CD4-positive, alpha-beta T cell treated with Interleukin-15 for 4 hours (primary cell): ENCODE data around the gene GATB.

Experiments used
- DNase-seq: peaks from one replicate; pipeline ENCODE4 v3.0.0-alpha.2; 2020; ENCODE audit warnings: low spot score

Gene GATB, protein sequence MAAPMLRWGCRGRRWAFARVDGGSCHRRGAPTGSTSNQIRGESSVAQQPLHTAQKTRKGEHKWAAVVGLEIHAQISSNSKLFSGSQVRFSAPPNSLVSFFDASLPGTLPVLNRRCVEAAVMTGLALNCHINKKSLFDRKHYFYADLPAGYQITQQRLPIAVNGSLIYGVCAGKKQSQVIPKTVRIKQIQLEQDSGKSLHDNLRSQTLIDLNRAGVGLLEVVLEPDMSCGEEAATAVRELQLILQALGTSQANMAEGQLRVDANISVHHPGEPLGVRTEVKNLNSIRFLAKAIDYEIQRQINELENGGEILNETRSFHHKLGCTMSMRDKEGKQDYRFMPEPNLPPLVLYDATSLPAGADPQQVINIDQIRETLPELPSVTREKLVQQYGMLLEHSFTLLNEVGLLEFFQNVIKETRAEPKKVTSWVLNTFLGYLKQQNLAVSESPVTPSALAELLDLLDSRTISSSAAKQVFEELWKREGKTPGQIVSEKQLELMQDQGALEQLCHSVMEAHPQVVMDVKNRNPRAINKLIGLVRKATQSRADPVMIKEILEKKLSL

DNA sequence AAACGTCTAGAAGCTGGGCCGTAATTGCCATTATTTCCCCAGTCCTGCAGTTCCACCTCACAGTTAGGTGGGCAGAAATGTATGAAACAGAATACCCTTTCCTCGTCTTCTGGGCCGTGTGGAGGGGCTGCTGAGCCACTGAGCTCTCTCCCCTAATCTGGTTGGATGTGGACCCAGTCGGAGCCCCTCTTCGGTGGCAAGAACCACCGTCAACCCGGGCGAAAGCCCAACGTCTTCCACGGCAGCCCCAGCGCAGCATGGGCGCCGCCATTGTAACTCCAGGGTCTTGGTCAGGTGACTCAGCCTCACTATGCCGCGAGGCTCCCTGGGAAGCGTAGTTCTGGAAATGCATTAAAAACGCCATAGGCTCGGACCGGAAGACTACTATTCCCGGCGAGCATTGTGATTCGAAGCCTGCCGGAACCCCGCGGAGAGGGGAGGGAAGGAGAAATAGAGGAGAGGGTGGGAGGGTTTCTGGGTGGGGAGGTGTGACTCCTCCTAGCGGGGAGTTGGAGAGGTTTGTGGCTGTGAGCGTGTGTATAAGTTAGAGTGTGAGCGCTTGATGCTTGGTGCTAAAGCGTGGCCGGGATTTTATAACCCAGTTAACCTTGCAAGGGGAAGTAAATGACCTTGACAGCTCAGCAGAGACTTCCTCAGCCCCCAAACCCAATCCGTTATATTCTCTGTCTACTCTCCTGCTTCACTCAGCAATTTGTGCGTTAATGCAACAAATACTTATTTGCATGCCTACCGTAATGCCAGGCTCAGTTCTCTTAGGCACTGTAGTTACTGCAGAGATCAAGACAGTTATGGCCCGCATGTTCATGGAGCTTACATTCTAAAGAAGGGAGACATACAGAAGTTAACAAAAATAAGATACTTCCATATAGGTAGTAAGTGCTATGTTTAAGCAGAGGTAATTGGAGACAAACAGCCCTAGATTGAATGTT, at the start of gene GATB:
Gene GATB, minus strand, starts transcription at position 296 of the 950 bp plus-strand sequence. Its CDS starts 25 bp downstream, at position 271.
- DNase-seq = peak; percentile 96

DNA sequence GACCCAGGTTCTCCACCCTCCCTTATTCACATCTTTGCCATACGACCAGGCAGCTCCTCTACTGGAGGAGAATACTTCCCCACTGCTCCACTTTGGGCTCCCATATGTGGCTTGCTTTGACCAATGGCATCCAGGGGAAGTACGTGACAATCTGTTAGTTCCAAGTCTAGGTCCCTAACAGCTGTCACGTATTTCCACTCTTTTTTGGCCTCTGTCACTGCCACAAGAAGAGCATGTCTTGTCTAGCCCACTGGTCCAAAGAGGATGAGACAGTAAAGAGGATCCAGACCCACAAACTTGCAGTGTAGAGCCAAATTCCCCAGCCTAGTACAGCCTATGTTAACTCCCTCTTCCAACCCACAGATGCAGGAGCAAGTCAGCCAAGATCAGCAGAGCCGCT, 49.7 kb upstream of the GATB start:
- no peak for DNase-seq

DNA sequence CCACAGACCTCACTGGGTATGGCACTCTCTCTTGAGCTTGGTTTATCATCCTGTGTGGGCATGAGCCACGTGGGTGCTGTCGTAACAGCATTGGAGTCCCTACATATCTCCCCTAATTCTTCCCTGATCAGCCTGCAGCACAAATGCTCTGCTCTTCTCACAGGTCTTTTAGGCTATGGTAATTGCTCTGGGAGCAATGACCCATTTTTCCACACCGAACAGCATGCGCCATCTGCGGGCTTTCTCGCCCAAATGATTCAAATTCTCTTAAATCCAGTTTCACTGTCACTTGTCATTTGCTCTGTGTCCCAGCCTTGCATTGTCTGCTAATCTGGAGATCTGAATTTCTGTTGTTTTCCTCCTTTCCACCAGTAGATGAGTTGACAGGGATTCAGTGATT, 48.9 kb upstream of the GATB start:
- no peak for DNase-seq

DNA sequence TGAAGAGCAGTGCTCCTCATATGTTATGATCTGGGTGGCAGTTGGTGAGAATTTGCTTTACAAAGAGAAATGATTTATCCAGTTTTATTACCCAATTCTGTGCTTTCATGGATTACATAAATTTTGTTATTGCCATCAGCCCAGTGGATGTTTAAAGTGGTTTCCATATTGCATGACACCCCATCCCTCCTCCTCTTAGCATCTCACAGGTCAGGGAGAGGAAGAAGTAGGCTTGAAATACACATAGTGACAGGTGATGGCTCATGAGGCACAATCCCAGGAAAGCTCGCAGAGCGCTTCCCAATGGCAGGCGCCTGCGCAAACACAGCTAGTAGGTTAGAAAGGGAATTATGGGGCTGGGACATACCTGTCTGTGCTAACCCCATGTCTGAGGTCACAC, 47.7 kb upstream of the GATB start:
- DNase-seq = no peak

DNA sequence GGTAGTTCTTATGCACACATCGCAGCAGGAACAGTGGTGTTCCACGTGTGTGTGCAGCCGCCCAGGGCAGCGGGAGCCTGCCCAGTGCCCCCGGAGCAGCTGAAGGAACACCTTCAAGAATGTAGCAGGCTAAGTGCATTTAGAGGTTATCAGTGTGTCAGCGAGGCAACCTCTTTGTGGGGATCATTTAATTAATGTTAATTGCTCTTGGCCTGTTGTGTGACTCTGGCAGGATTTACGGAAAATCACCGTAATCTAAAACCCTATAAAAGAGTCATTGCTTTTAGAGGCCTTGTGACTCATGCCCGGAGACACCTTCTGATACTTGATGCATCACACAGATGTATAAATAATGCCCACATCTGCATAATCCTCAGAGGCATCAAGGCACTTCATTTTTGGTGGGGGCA, 47.3 kb upstream of the GATB start:
- DNase-seq = no peak

DNA sequence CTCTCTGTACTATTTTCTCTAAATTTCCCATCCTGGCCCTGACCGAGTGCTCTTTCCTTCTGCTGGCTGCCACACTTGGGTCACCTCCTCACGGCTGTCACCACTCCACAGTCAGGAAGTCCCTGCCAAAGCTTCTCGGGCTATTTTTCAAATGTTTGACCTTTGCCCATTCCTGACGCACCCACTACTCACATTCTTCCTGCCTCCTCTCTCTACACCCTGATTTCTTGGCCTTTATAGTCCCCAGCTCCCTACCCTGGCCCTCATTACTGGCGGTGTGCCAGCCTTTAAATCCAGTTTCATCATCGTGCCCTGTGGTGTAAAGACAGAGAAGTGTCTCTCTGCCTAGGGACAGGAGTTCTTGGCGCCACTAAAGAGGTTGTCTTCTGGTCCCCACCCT, 46.4 kb upstream of the GATB start:
- no peak for DNase-seq

DNA sequence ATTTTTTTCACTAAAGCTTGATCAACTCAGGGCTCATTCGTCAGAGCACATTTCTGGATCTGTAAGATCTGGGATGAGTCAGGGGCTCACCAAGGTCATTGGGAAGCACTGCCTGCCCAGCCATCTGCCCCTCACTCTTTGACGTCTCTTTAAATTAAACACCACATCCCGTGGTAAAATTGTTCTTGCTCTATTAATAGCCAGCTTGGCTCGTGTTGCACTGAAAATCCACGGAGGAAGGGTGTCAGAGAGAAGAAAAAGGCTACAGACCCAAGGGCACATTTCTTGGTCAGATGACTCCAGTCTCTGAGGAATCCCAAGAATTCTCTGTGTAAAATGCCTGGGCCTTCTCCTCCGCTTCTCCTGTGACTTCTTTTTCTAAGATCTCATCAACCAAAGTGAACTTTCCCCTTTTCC, 45.7 kb upstream of the GATB start:
- no peak for DNase-seq

DNA sequence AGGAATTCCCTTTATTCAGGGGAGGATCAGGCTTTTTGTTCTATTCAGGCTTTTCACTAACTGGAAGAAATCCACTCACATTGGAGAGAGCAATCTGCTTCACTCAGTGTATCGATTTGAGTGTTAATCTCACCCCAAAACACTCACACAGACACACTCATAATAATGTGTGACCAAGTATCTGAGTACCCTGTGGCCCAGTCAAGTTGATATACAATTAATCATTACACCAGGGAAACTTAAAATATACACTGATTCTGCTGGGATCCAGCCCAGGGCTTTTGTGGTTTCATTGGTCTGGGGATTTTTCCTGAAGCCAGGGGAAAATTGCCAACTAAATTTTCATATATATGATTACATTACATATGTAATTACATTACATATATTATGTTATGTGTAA, 44.0 kb upstream of the GATB start:
- DNase-seq = no peak

DNA sequence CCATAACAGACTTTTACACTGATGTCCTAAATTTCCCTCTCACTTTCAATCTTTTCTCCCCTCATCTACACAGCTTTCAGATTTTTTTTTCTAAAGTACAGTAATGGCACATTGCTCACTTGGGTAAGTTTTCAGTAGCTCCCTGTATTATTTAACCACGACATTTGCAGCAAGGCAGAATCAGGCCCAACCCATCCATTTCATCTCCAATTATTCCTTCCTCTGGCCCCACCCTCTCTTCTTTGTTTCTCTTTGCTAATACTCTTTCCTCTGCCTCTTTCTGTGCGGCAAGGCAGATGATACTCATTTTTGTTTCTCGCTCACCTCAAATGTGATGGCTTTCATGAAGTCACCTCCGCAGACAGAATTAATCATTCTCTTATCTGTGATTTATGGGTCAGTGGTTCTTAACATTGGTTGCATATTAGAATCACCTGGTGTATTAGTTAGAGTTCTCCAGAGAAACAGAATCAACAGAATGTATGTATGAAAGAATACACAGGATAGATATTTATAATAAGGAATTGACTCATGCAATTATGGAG, 43.4 kb upstream of the GATB start:
- DNase-seq = no peak

DNA sequence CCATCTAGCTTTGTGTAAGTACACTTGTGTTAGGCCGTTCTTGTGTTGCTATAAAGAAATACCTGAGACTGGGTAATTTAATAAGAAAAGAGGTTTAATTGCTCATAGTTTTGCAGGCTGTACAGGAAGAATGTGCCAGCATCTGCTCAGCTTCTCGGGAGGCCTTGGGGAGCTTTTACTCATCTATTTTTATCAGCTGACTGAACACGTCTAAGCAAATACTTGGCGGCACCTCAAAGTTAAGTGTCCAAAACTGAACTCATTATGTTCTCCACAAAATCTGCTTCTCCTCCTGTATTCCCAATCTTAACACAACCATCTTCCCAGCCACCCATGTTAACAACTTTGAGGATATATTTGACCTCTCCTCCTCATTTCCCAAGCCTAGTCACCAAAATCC, 42.4 kb upstream of the GATB start:
- no peak for DNase-seq

DNA sequence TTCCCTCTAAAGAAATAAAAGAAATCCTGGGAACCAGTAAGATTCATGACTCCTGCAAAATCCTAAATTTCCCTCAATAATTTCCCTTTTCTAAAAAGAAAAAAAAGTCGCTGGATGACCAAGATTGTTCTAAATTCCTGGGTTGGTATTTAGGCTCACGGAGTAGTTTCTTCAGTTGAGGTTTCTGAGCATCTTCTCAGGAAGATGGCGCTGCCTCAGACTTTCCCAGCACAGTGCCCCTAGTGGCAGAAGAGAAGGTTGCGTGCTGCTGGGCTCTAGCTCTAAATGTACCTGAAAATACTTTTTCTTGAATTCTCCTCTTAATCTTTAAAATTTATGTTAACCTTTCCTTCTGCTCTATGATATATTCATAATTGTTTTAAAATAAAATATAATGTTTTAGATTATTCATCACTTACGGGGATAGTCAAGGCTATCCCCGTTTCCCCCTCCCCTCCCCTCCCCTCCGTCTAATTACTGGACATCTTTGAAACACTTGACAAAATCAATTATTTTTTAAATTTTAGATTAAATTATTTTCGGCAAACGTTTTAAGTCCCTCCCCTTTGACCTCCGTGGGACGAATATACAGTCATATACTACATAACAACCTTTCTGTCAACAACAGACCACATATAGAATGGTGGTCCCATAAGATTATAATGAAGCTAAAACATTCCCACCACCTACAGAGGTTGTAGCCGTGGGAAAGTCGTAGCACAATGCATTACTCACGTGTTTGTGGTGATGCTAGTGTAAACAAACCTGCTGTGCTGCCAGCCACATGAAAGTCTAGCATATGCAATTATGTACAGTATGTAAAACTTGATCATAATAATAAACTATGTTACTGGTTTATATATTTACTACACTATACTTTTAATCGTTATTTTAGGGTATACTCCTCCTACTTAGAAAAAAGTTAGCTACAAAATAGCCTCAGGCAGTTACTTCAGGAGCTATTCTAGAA, 41.0 kb upstream of the GATB start:
- peak; percentile 67 for DNase-seq

DNA sequence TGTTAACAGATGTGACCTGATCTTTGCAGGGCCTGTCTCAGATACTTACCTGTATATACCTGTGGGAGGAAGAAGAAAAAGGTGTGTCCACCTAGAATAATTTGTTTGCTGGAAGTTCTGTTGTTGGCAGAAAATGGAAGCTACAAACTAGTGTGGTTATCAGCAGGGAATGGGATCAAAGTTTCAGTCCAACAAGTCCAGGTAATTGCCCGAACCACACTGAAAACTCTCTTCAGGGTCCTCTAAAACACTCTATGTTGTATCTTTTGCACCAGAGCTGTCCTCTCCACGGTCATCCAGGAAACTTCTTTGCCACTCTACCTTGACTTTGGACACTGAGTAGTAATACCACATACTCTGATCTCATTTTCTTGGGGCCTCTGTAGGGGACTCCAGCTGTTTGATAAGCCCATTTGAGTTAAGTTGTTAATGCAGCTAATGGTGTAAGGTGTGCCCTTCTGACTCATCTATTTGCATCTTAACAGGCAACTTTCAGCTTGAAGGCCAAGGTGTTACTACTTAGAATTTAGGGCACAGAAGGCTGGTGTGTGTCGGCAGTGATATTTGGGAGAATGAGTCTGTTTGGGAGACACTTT, 38.7 kb upstream of the GATB start:
- no peak for DNase-seq

DNA sequence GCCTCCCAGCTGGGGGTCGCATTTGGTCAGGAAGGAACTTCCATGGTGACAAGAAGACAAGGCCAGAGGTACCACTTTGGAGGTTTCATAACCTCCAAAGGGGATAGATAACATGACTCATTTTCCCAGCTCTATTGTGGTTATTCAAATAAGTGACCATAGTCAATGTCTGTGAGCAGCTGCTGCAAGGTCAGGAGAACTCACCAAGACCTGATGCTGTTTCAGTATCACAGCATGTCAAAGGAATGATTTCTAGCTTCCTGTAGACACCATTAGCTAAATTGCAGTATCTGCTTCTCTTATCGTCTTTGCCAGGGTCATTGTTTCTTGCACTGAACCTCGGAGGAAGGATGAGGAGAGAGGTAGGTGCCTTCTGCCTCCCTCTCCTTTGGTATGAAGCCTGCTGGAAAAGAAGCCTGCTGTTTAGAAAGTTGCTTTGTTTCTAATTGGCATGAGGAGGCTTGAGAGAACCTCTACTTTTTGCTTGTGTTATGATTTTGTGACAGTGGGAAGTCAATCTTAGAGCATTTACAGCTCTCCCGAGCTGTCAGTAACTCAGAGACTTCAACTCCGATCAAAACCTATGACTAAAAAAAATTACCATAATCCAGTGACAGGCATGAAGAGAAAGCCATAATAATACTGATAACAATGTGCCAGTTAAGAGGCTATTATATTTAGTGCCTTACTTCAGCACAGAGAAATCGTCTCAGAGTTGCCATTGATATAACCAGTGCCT, 38.0 kb upstream of the GATB start:
- no peak for DNase-seq

DNA sequence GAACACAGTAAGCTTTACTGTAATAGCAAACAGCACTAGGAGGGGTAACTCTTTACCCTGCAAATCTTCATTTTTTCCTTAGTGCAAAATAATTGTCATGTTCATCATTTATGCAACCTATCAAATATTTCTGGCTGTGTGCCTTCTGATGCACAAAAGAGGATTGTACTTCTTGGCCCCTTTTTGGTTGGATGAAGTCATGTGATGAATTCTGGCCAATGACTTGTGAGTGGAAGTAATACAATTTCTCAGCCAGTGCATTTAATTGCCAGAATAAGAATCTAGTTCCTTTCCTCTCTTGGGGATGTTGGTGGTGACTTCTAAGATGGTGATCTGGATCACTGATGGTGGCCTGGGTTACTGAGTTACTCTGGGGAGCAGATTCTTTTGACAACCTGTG, 37.0 kb upstream of the GATB start:
- no peak for DNase-seq

DNA sequence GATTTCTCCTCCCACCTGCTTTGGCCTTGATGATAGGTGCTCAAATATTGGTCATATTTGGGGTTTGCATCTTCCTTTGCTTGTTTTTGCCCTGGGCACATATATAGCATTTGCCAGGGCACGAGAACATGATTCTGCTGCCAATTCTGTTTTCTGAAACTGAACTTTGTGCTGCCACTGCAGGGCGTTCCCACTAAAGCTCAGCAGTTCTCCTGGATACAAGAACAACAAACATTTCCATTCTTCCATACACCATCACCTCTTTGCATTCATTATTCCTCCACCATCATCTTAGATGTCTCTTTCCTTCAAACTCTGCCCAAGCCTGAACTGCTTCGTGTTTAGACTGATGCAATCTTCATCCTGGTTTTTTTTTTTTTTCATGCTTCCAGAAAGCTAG, 36.3 kb upstream of the GATB start:
- DNase-seq = no peak

DNA sequence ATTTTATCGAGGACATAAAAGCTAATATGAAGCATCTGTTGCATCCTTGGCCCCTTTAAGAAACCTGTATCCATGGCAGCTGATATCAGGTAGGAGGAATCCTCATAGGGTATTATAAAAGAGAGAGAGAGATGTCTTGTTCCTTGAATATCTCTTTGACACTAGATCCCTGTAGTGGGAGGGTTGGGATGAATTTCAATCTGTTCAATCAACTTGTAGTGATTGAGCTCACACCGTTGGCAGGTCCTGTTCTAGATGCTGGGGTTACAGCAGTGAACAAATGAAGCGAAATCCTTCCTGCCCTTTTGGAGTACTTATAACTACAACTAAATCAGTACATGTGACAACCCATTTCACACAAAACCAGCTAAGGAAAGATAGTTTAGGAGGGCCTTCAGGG, 35.3 kb upstream of the GATB start:
- DNase-seq = no peak

DNA sequence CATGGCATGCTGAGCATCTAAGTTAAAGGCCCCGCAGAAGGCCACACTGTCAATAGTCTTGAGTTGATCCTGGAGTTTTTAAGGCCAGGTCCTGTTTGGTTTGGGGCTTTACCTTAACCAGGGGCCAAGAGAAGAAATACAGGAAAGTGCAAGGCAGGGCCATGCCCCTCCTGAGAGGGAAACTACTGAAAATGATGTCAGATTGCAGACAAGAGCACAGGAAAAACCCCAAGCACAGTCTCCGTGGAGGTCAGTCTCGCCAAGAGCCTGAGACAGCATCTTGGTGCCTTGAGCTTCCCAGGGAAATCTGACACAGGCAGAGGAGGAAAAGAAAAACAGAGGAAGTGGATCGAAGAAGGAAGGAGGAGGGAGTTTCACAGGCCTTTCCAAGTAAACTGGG, 32.2 kb upstream of the GATB start:
- DNase-seq = no peak

DNA sequence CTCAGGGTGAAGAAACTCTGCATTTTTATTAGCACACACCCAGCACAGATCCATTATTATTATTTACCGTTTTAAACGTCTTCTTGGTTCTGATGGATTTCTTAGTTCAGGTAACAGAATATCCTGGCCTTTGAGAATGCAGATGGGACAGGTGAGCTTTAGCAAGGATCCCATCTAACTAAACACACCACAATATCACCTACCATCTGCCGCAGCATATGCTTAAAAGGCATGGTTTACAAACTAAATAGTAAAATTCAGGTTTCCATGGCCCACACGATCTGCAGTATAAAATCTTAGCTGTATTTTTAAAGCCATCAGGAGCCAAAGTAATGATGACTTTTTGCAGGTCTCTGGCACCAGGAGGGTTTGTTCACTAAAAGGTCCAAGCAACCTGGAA, 31.7 kb upstream of the GATB start:
- DNase-seq = no peak

DNA sequence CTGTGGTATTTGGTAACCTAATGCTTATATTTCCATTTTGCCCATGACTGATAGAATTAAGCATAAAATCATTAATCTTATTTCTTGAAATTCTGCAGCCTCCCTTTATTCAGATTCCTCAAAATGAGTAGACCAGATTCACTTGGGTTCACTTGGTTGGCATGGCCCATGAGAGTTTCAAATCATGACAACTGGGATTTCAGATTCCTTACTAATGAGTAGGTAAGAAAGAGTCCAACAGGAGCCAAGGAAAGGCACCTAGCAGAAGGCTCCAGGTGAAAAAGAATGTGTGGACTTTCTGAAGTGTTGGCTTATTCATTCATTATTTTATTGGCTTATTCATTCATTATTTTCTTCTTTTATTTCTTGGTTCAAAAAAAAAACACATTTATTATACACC, 27.2 kb upstream of the GATB start:
- no peak for DNase-seq

DNA sequence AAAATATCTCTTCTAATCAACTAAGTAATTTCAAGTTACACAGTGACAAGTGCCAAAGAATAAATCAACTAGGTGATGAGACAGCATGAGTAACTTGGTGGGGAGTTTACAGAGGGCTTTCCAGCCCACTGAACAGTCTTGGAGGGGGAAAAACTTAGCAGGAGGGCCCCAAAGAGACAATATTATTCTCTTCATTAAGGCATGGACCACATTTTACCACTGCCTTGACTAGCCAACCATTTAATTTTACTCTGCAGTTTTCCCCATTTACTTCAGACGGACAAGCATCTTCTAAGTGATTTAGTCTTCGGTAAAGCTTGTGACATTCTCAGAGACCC, 25.3 kb upstream of the GATB start:
- DNase-seq = no peak
